Measurements from ENCODE around the gene SSU72. TPM values are rescaled to one million over a fixed set of nuclear protein-coding genes. Genes with fewer than 3 reads are reported as not detected.

The SSU72 gene
- total and polyA plus RNA-seq, 7 experiments from 2014 or later = 121 to 267 (median 143) TPM

DNA sequence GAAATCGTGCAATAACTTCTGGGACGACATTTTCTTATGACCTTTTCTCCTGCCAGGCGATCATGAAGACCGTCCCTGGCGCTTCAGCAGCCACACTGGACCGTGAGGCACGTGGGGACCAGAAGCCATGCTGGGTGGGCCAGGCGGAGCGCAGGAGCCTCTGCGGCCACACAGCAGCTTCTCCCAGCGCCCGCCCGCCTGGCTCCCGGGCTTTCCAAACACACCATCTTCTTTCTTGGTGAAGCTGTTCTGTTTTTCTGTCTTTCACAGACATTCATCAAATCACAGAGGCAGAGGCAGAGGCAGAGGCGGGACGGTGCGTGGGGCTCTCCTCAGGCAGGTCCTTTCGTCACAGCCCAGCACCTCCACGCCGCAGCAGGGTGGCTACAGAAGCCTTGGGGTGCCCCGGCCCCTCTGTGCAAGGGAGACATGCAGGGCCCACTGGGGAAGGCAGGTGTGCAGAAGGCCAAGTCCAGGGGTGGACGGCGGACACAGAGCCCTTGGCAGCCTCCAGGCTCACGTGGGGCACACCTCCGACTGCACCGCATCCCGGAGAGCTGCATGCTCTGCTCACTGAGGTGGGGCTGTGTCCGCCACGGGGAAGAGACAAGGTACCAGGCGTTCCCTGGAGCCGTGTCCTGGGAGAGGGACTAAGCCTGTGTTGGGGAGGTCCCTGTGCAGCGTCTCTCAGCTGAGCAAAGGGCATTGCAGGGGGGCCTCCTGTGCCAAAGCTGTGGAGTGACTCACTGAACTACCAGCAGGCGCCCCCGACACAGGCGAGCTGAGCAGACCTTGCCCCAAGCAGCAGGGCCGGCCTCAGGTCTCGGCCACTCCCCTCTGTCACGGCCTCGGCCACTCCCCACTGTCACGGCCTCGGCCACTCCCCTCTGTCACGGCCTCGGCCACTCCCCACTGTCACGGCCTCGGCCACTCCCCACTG, 31.6 kb downstream of the SSU72 start:
- Mint-ChIP-seq H3K4me1 (peaks cover 0 to 11% (median 2%) of the 10 kb centered on the region in 7 donors), H3K4me3 (peak overlapping the region in 1 of 10 donors; percentile 13), H3K27ac (peak overlapping the region in 2 of 9 donors; percentile 17 to 43), H3K36me3 (peaks cover 0 to 11% (median 0%) of the 10 kb centered on the region in 5 donors), H3K27me3 (peaks cover 0 to 4% (median 0%) of the 10 kb centered on the region in 5 donors), H3K9me3 (peaks cover 0 to 2% (median 0%) of the 10 kb centered on the region in 11 donors)
- DNase-seq (no peak), ATAC-seq (no peak)
- intact Hi-C loops (cut with micrococcal nuclease) = no loop called here
- Histone ChIP-seq H3K36me3 (ENCODE audit: control insufficient read depth in 2 of 3, insufficient read depth in 3 of 3, low read length in 3 of 3) (peaks cover 0 to 28% (median 0%) of the 10 kb centered on the region in 3 experiments), H3K9me3 (ENCODE audit: control insufficient read depth in 2 of 3, low read length in 3 of 3) (no peaks in the 10 kb centered on the region), H3K4me1 (ENCODE audit: control insufficient read depth in 2 of 2, insufficient read depth in 2 of 2, low read length in 2 of 2) (no peaks in the 10 kb centered on the region), H3K27me3 (ENCODE audit: control insufficient read depth in 2 of 2, insufficient read depth in 2 of 2, low read length in 2 of 2) (no peaks in the 10 kb centered on the region), H3K4me3 (ENCODE audit: low read length) (no peak overlapping the region), H3K27ac (ENCODE audit: low read depth, low read length) (no peak overlapping the region)
- ChIA-PET CTCF (no interaction called here), POLR2A (interaction anchor here (0.7 to 1.3 kb wide), 3 partner anchors 16 to 873 kb away, joined by 4 to 5 read pairs (median 4); no protein-coding TSS in a partner anchor)

DNA sequence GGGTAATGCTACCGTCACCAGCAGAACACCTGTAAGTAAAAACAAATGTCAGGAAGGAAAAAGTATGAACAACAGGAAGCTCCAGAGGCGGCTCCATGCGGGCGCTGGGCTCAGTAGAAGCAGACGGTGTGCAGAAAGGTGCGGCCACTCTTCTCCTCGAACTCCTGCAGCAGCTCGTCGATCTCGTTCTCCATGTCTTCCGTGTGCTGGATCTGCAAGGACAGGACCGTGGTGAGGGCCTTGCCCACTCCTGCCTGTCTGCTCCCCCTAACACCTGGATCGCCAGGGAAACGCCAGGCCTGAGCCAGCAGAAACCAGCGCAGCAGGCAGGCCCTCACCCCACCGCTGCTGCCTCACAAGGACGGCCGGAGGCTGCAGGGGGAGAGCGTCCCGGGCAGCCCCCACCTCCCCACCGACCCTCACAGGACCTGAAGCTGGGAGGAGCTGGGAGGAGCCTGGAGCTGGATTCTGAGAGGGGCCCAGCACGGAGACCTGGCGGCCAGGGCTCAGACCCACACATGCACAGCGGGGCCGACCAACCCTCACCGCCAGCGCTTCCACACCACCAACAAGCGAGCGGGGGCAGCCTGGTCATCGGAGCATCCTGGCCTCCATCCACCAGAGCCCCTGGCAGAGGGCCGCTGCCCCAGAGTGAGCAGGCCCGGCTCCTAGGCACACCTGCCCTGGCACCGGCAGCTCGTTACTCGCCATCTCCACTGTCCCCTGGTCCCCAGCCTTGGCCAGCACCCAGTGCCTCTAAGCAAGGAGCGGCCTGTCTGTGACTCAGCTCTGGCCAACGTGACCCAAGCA, 32.5 kb downstream of the SSU72 start:
- Mint-ChIP-seq H3K27ac (peak overlapping the region in 6 of 9 donors; percentile 32 to 71 (median 58)), H3K27me3 (peaks cover 0 to 4% (median 0%) of the 10 kb centered on the region in 5 donors), H3K9me3 (peaks cover 0 to 2% (median 0%) of the 10 kb centered on the region in 11 donors), H3K36me3 (peaks cover 0 to 11% (median 0%) of the 10 kb centered on the region in 5 donors), H3K4me3 (peak overlapping the region in 8 of 10 donors; percentile 19 to 77 (median 59)), H3K4me1 (peaks cover 0 to 11% (median 0%) of the 10 kb centered on the region in 7 donors)
- POLR2A ChIA-PET = interaction anchor here (1.3 kb wide), 1 partner anchor 17 kb away, joined by 4 read pairs; no protein-coding TSS in a partner anchor
- Histone ChIP-seq H3K4me1 (ENCODE audit: control insufficient read depth in 2 of 2, insufficient read depth in 2 of 2, low read length in 2 of 2) (no peaks in the 10 kb centered on the region), H3K27me3 (ENCODE audit: control insufficient read depth in 2 of 2, insufficient read depth in 2 of 2, low read length in 2 of 2) (no peaks in the 10 kb centered on the region), H3K36me3 (ENCODE audit: control insufficient read depth in 2 of 3, insufficient read depth in 3 of 3, low read length in 3 of 3) (peaks cover 0 to 28% (median 0%) of the 10 kb centered on the region in 3 experiments), H3K9me3 (ENCODE audit: control insufficient read depth in 2 of 3, low read length in 3 of 3) (no peaks in the 10 kb centered on the region), H3K27ac (ENCODE audit: low read depth, low read length) (no peak overlapping the region), H3K4me3 (ENCODE audit: low read length) (no peak overlapping the region)
- ATAC-seq (no peak), DNase-seq (no peak)
- CTCF ChIA-PET = no interaction called here
- intact Hi-C loops (cut with micrococcal nuclease) = no loop called here

DNA sequence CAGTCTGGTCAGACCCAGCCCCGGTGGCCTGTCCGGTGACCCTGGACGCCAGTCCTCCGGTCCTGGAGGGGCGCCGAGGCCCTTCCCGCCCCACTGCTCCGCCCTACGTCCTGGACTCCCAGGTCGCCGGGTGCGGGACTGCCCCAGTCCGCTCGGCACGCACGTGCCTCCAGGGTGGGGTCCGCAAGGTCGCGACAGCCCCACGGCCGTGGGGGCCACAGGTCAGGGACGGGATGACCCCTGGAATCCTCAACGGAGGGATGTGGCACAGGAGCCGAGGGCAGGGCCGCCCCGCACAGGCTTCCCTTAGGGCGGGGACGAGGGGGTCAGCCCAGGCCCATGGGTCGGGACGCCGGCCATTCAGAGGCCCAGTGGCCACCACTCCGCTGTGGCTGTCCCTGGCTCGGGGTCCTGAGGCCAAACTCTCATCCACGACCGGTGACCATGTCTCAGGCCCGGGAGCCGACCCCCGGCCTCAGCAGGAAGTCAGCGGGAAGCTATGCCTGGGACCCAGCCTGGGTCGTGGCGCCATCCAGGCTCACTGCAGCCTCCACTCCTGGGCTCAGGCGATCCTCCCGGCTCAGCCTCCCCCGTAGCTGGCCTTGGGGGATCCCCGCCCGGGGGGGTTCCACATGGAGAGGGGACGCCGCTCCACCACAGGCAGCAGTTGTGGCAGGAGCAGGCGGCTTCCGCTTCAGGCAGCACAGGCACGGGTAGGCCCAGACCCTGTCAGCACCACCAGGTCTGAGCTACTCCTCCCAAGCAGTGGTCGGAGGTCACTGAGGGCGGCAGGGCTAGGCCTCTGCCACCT, 33.6 kb downstream of the SSU72 start:
- ATAC-seq = no peak
- POLR2A ChIA-PET = no interaction called here
- CTCF ChIA-PET = no interaction called here

DNA sequence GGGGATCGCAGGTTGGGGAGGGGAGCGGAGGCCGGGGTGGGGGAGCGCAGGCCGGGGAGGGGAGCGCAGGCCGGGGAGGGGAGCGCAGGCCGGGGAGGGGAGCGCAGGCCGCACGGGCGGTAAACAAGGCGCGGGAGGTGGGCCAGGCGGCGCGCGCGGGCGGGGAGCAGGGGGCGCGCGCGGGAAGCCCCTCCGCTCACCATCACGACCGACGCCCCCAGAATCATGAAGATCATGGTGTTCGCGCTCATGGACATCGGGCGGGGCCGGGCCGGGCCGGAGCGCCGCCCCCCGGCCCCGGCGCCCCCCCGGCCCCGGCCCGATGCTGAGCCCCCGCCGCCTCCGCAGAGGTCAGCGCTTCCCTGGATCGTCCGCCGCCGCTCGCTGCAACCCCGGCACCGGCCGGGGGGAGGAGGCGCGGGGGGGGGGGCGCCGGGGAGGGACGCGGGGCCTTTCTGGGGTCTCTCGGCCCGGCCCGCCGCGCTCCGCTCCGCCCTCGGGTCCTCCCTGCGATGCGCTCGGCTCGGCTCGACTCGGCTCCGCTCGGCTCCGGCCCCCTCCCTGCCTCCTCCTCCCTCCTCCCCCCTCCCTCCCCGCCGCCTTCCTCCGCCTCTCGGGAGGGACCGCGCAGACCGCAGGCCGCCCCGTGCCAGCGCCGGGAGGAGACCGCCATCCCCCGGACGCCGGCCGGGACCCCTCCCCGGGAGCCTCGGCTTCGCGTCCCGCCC, 34.4 kb downstream of the SSU72 start, which contains the start of gene TMEM240:
Gene TMEM240 (minus strand): TSS at position 535 of the 728 bp plus-strand sequence. CDS start 278 bp downstream, at position 257.
- peaks cover 0 to 2% (median 0%) of the 10 kb centered on the region in 11 donors for H3K9me3 Mint-ChIP-seq
- H3K36me3 Mint-ChIP-seq = peaks cover 0 to 11% (median 0%) of the 10 kb centered on the region in 5 donors
- DNase-seq (peak in 7 of 9 donors; percentile 41 to 55 (median 52)), ATAC-seq (peak; percentile 75)
- intact Hi-C loops (cut with micrococcal nuclease) = loop anchor here in 1 of 2 donors (1.0 kb wide), 1 partner anchor 75 kb away; the partner anchor contains the start of gene MIB2
- peak within 1 kb of the TSS; percentile 57 for H3K27ac ChIP-seq (ENCODE audit: low read depth, low read length)
- no peaks in the 10 kb centered on the region for H3K4me1 ChIP-seq (ENCODE audit: control insufficient read depth in 2 of 2, insufficient read depth in 2 of 2, low read length in 2 of 2)
- H3K36me3 ChIP-seq (ENCODE audit: control insufficient read depth in 2 of 3, insufficient read depth in 3 of 3, low read length in 3 of 3) = peaks cover 0 to 28% (median 0%) of the 10 kb centered on the region in 3 experiments
- ChIA-PET POLR2A (no interaction called here), CTCF (no interaction called here)
- peaks cover 0 to 4% (median 0%) of the 10 kb centered on the region in 5 donors for H3K27me3 Mint-ChIP-seq
- no peaks in the 10 kb centered on the region for H3K27me3 ChIP-seq (ENCODE audit: control insufficient read depth in 2 of 2, insufficient read depth in 2 of 2, low read length in 2 of 2)
- peak within 1 kb of the TSS; percentile 36 to 83 (median 75) for H3K4me3 Mint-ChIP-seq
- H3K9me3 ChIP-seq (ENCODE audit: control insufficient read depth in 2 of 3, low read length in 3 of 3) = no peaks in the 10 kb centered on the region
- H3K4me1 Mint-ChIP-seq = peaks cover 0 to 11% (median 0%) of the 10 kb centered on the region in 7 donors
- no peak within 1 kb of the TSS for H3K4me3 ChIP-seq (ENCODE audit: low read length)
- H3K27ac Mint-ChIP-seq = peak within 1 kb of the TSS in 4 of 9 donors; percentile 32 to 67 (median 59)

More for the DNA sequence above, 33.6 kb downstream of the SSU72 start:
- H3K27me3 ChIP-seq (ENCODE audit: control insufficient read depth in 2 of 2, insufficient read depth in 2 of 2, low read length in 2 of 2) = no peaks in the 10 kb centered on the region
- Mint-ChIP-seq H3K27ac (peak overlapping the region in 4 of 9 donors; percentile 32 to 67 (median 59)), H3K27me3 (peaks cover 0 to 4% (median 0%) of the 10 kb centered on the region in 5 donors), H3K4me1 (peaks cover 0 to 11% (median 0%) of the 10 kb centered on the region in 7 donors), H3K4me3 (peak overlapping the region in 9 of 10 donors; percentile 19 to 77 (median 56)), H3K36me3 (peaks cover 0 to 11% (median 0%) of the 10 kb centered on the region in 5 donors), H3K9me3 (peaks cover 0 to 2% (median 0%) of the 10 kb centered on the region in 11 donors)
- peaks cover 0 to 28% (median 0%) of the 10 kb centered on the region in 3 experiments for H3K36me3 ChIP-seq (ENCODE audit: control insufficient read depth in 2 of 3, insufficient read depth in 3 of 3, low read length in 3 of 3)
- no peaks in the 10 kb centered on the region for H3K4me1 ChIP-seq (ENCODE audit: control insufficient read depth in 2 of 2, insufficient read depth in 2 of 2, low read length in 2 of 2)
- intact Hi-C loops (cut with micrococcal nuclease) = loop anchor here in 1 of 2 donors (1.0 kb wide), 1 partner anchor 74 kb away; the partner anchor contains the start of gene MIB2
- H3K27ac ChIP-seq (ENCODE audit: low read depth, low read length) = peak overlapping the region; percentile 57
- DNase-seq = no peak
- H3K9me3 ChIP-seq (ENCODE audit: control insufficient read depth in 2 of 3, low read length in 3 of 3) = no peaks in the 10 kb centered on the region
- H3K4me3 ChIP-seq (ENCODE audit: low read length) = no peak overlapping the region

DNA sequence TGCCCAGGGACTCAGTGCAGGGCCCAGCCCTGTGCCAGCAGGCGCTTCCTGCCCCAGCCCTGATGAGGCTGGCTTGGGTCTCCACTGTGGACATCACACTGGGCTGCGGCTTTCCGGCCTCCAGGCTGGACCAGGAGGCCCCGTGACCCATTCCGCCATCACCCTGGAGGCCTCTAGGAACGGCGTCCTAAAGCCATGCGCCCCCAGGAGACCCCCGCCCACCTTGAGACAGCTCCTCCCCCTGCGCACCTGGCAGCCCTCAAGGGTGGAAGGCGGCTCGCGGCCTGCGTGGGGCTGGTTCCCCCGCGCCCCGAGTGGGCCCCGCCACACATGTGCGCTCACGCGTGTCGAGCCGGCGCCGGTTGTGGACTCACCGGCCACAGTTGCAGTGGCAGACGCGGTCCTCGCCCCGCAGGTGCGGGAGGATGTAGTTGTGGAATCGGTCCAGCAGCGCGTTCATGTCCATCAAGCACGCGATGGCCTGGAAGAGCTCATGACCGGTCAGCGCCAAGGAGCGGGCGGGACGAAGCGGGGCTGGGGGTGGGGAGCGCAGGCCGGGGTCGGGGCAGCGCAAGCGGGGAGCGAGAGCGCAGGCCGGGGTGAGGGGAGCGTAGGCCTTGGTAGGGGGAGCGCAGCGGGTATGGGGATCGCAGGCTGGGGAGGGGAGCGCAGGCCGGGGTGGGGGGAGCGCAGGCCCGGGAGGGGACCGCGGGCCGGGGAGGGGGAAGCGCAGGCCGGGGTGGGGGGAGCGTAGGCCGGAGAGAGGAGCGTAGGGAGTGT, 35.2 kb downstream of the SSU72 start:
- Mint-ChIP-seq H3K27ac (no peak overlapping the region), H3K27me3 (peaks cover 0 to 4% (median 0%) of the 10 kb centered on the region in 5 donors), H3K4me1 (peaks cover 0 to 11% (median 0%) of the 10 kb centered on the region in 7 donors), H3K9me3 (peaks cover 0 to 2% (median 0%) of the 10 kb centered on the region in 11 donors), H3K36me3 (peaks cover 0 to 11% (median 0%) of the 10 kb centered on the region in 5 donors), H3K4me3 (peak overlapping the region in 8 of 10 donors; percentile 36 to 83 (median 75))
- no peak overlapping the region for H3K27ac ChIP-seq (ENCODE audit: low read depth, low read length)
- ChIA-PET CTCF (no interaction called here), POLR2A (interaction anchor here (0.5 kb wide), 1 partner anchor 9 kb away, joined by 3 read pairs; no protein-coding TSS in a partner anchor)
- H3K27me3 ChIP-seq (ENCODE audit: control insufficient read depth in 2 of 2, insufficient read depth in 2 of 2, low read length in 2 of 2) = no peaks in the 10 kb centered on the region
- peaks cover 0 to 28% (median 0%) of the 10 kb centered on the region in 3 experiments for H3K36me3 ChIP-seq (ENCODE audit: control insufficient read depth in 2 of 3, insufficient read depth in 3 of 3, low read length in 3 of 3)
- ATAC-seq = no peak
- no peak for DNase-seq
- no peak overlapping the region for H3K4me3 ChIP-seq (ENCODE audit: low read length)
- no peaks in the 10 kb centered on the region for H3K4me1 ChIP-seq (ENCODE audit: control insufficient read depth in 2 of 2, insufficient read depth in 2 of 2, low read length in 2 of 2)
- intact Hi-C loops (cut with micrococcal nuclease) = loop anchor here in 1 of 2 donors (1.0 kb wide), 1 partner anchor 76 kb away; the partner anchor contains the start of gene MIB2
- no peaks in the 10 kb centered on the region for H3K9me3 ChIP-seq (ENCODE audit: control insufficient read depth in 2 of 3, low read length in 3 of 3)

Data from naive thymus-derived CD4-positive, alpha-beta T cell (primary cell).